ENCODE data around the gene SMCO2. TPM values are rescaled to one million over a fixed set of nuclear protein-coding genes. Genes with fewer than 3 reads are reported as not detected.

SMCO2 gene
- total and polyA plus RNA-seq, 4 donors: 0.40 to 2.2 (median 1.2) TPM

GRCh38 chr12:27488479-27488878 is 41.9 kb downstream of the SMCO2 start:
- Histone ChIP-seq H3K4me3 (ENCODE audit: low read depth, low read length) (no peak overlapping the region), H3K9me3 (ENCODE audit: control insufficient read depth, insufficient read depth, low read length) (no peaks in the 10 kb centered on the region), H3K27me3 (ENCODE audit: control insufficient read depth, insufficient read depth, low read length) (no peaks in the 10 kb centered on the region), H3K27ac (ENCODE audit: low read depth, low read length) (no peak overlapping the region), H3K36me3 (ENCODE audit: control insufficient read depth, insufficient read depth, low read length) (no peaks in the 10 kb centered on the region), H3K4me1 (ENCODE audit: control insufficient read depth, insufficient read depth, low read length) (no peaks in the 10 kb centered on the region)
- 67% methylated on average over 2 of the region's 5 CpGs for WGBS (ENCODE audit: insufficient coverage)
- no peak for DNase-seq (ENCODE audit: low read depth in 4 of 6, low spot score in 6 of 6)

DNA sequence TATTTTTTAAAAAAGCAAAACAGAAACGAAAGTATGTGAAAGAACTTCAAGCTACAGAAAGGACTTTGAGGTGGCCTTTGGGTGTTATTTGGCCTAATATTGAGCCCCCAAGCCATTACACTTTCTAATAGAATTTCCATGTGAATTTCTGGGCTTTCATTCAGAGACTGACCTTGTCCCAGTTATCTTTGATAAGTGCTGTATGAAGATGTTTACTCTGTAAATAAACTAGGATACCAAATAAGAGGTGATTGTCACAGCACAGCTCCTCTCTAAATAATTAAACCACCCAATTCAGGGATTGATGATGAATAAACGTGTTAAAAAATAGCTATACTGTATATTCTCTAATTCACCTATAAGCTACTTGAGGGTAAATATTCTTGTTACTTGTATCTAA is 44.7 kb downstream of the SMCO2 start:
- no CpG with 5 or more reads among the region's 2 CpGs for WGBS (ENCODE audit: insufficient coverage)
- Histone ChIP-seq H3K36me3 (ENCODE audit: control insufficient read depth, insufficient read depth, low read length) (no peaks in the 10 kb centered on the region), H3K4me3 (ENCODE audit: low read depth, low read length) (no peak overlapping the region), H3K27me3 (ENCODE audit: control insufficient read depth, insufficient read depth, low read length) (no peaks in the 10 kb centered on the region), H3K4me1 (ENCODE audit: control insufficient read depth, insufficient read depth, low read length) (no peaks in the 10 kb centered on the region), H3K27ac (ENCODE audit: low read depth, low read length) (no peak overlapping the region), H3K9me3 (ENCODE audit: control insufficient read depth, insufficient read depth, low read length) (no peaks in the 10 kb centered on the region)
- DNase-seq (ENCODE audit: low read depth in 4 of 6, low spot score in 6 of 6): no peak

DNA sequence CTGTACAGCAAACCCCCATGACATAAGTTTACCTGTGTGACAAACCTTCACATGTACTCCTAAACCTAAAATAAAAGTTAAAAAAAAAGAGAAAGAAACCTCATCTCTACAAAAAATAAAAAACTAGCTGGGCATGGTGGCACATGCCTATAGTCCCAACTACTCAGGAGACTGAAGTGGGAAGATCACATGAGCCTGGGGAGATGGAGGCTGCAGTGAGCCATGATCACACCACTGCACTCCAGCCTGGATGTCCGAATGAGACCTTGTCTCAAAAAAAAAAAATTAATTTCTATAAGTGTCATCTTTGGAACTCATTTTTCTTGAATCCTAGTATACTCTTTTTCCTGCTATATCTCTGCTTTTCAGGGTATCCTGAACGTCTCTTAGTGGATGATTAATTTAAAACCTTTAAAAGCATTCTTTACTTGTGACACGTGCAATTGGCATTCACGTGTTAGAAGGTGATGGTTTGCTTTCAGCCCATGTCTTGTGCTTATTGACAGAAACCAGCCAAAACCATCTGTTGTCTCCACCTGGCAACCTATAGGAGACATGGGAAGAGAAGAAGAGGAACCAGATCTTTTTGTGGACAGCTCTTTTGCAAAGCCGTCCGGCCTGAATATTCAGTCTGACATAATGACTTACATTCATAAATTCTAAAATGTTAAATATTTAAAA is 46.9 kb downstream of the SMCO2 start:
- DNase-seq (ENCODE audit: low read depth in 4 of 6, low spot score in 6 of 6): no peak
- no CpG with 5 or more reads among the region's 6 CpGs for WGBS (ENCODE audit: insufficient coverage)
- Histone ChIP-seq H3K36me3 (ENCODE audit: control insufficient read depth, insufficient read depth, low read length) (no peaks in the 10 kb centered on the region), H3K4me1 (ENCODE audit: control insufficient read depth, insufficient read depth, low read length) (no peaks in the 10 kb centered on the region), H3K9me3 (ENCODE audit: control insufficient read depth, insufficient read depth, low read length) (no peaks in the 10 kb centered on the region), H3K27ac (ENCODE audit: low read depth, low read length) (no peak overlapping the region), H3K27me3 (ENCODE audit: control insufficient read depth, insufficient read depth, low read length) (no peaks in the 10 kb centered on the region), H3K4me3 (ENCODE audit: low read depth, low read length) (no peak overlapping the region)

GRCh38 chr12:27497446-27497845 is 50.9 kb downstream of the SMCO2 start:
- WGBS (ENCODE audit: insufficient coverage): 68% methylated on average over 2 of the region's 3 CpGs
- no peak overlapping the region for H3K27ac ChIP-seq (ENCODE audit: low read depth, low read length)
- no peaks in the 10 kb centered on the region for H3K9me3 ChIP-seq (ENCODE audit: control insufficient read depth, insufficient read depth, low read length)
- H3K4me3 ChIP-seq (ENCODE audit: low read depth, low read length): no peak overlapping the region
- no peaks in the 10 kb centered on the region for H3K4me1 ChIP-seq (ENCODE audit: control insufficient read depth, insufficient read depth, low read length)
- no peaks in the 10 kb centered on the region for H3K36me3 ChIP-seq (ENCODE audit: control insufficient read depth, insufficient read depth, low read length)
- DNase-seq (ENCODE audit: low read depth in 4 of 6, low spot score in 6 of 6): no peak
- H3K27me3 ChIP-seq (ENCODE audit: control insufficient read depth, insufficient read depth, low read length): no peaks in the 10 kb centered on the region

- DNase-seq (ENCODE audit: low read depth in 4 of 6, low spot score in 6 of 6): no peak
- no peaks in the 10 kb centered on the region for H3K4me1 ChIP-seq (ENCODE audit: control insufficient read depth, insufficient read depth, low read length)
- no peak overlapping the region for H3K27ac ChIP-seq (ENCODE audit: low read depth, low read length)
- WGBS (ENCODE audit: insufficient coverage): 100% methylated on average over 4 of the region's 4 CpGs
- H3K27me3 ChIP-seq (ENCODE audit: control insufficient read depth, insufficient read depth, low read length): no peaks in the 10 kb centered on the region
- H3K9me3 ChIP-seq (ENCODE audit: control insufficient read depth, insufficient read depth, low read length): no peaks in the 10 kb centered on the region
- no peak overlapping the region for H3K4me3 ChIP-seq (ENCODE audit: low read depth, low read length)
- no peaks in the 10 kb centered on the region for H3K36me3 ChIP-seq (ENCODE audit: control insufficient read depth, insufficient read depth, low read length)
These were observed 51.6 kb downstream of the SMCO2 start for GRCh38 chr12:27498149-27498548.

- no peaks in the 10 kb centered on the region for H3K4me1 ChIP-seq (ENCODE audit: control insufficient read depth, insufficient read depth, low read length)
- DNase-seq (ENCODE audit: low read depth in 4 of 6, low spot score in 6 of 6): no peak
- no peak overlapping the region for H3K27ac ChIP-seq (ENCODE audit: low read depth, low read length)
- H3K27me3 ChIP-seq (ENCODE audit: control insufficient read depth, insufficient read depth, low read length): no peaks in the 10 kb centered on the region
- 100% methylated on average over 1 of the region's 5 CpGs for WGBS (ENCODE audit: insufficient coverage)
- H3K36me3 ChIP-seq (ENCODE audit: control insufficient read depth, insufficient read depth, low read length): no peaks in the 10 kb centered on the region
- H3K4me3 ChIP-seq (ENCODE audit: low read depth, low read length): no peak overlapping the region
- H3K9me3 ChIP-seq (ENCODE audit: control insufficient read depth, insufficient read depth, low read length): no peaks in the 10 kb centered on the region
These were observed 52.2 kb downstream of the SMCO2 start for GRCh38 chr12:27498761-27499160.

GRCh38 chr12:27499377-27499776 is 52.8 kb downstream of the SMCO2 start:
- DNase-seq (ENCODE audit: low read depth in 4 of 6, low spot score in 6 of 6): no peak
- Histone ChIP-seq H3K4me1 (ENCODE audit: control insufficient read depth, insufficient read depth, low read length) (no peaks in the 10 kb centered on the region), H3K4me3 (ENCODE audit: low read depth, low read length) (no peak overlapping the region), H3K9me3 (ENCODE audit: control insufficient read depth, insufficient read depth, low read length) (no peaks in the 10 kb centered on the region), H3K27ac (ENCODE audit: low read depth, low read length) (no peak overlapping the region), H3K27me3 (ENCODE audit: control insufficient read depth, insufficient read depth, low read length) (no peaks in the 10 kb centered on the region), H3K36me3 (ENCODE audit: control insufficient read depth, insufficient read depth, low read length) (no peaks in the 10 kb centered on the region)
- no CpG with 5 or more reads among the region's 3 CpGs for WGBS (ENCODE audit: insufficient coverage)

DNA sequence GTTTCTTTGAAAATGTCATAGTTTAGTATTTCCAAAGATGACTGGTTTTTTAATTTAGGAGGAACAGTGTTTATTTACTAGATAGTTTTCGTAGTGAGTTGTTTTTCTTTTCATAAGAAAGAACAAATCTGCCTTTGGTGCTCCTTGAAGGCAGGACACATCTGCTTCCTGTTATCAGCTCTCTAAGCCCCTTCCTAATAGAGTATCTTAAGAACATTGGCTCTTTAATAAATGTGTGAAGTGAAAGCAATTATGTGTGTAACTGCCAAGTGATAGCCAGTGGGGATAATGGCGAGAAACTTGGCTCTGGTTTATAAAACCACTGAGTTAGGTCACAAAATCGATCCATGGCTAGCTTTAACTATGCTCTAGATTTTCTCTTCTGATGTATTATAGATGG is 54.0 kb downstream of the SMCO2 start:
- Histone ChIP-seq H3K9me3 (ENCODE audit: control insufficient read depth, insufficient read depth, low read length) (no peaks in the 10 kb centered on the region), H3K27ac (ENCODE audit: low read depth, low read length) (no peak overlapping the region), H3K27me3 (ENCODE audit: control insufficient read depth, insufficient read depth, low read length) (no peaks in the 10 kb centered on the region), H3K4me1 (ENCODE audit: control insufficient read depth, insufficient read depth, low read length) (no peaks in the 10 kb centered on the region), H3K4me3 (ENCODE audit: low read depth, low read length) (no peak overlapping the region), H3K36me3 (ENCODE audit: control insufficient read depth, insufficient read depth, low read length) (no peaks in the 10 kb centered on the region)
- 100% methylated on average over 1 of the region's 3 CpGs for WGBS (ENCODE audit: insufficient coverage)
- DNase-seq (ENCODE audit: low read depth in 4 of 6, low spot score in 6 of 6): no peak

DNA sequence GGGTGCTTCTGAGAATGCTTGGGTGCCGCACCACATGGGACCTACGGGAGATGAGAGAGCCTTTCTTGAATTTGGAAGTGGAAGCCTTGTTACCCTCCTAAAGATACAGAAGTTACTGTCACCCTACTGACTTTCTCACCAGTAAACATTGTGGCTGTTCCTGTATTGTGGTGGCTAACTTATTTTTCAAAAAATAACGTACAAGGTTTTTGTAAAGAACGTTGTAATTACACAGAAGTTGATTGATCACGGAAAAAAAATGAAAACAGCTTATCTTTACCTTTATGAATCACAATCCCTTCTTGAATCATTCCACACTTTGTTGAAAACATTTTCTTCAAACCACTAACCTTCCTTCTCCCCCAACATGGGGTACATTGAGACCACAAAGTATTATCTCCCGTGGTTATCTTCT is 55.5 kb downstream of the SMCO2 start:
- WGBS (ENCODE audit: insufficient coverage): 100% methylated on average over 3 of the region's 6 CpGs
- no peak for DNase-seq (ENCODE audit: low read depth in 4 of 6, low spot score in 6 of 6)
- H3K4me1 ChIP-seq (ENCODE audit: control insufficient read depth, insufficient read depth, low read length): no peaks in the 10 kb centered on the region
- H3K4me3 ChIP-seq (ENCODE audit: low read depth, low read length): no peak overlapping the region
- H3K27ac ChIP-seq (ENCODE audit: low read depth, low read length): no peak overlapping the region
- H3K36me3 ChIP-seq (ENCODE audit: control insufficient read depth, insufficient read depth, low read length): no peaks in the 10 kb centered on the region
- no peaks in the 10 kb centered on the region for H3K27me3 ChIP-seq (ENCODE audit: control insufficient read depth, insufficient read depth, low read length)
- no peaks in the 10 kb centered on the region for H3K9me3 ChIP-seq (ENCODE audit: control insufficient read depth, insufficient read depth, low read length)

DNA sequence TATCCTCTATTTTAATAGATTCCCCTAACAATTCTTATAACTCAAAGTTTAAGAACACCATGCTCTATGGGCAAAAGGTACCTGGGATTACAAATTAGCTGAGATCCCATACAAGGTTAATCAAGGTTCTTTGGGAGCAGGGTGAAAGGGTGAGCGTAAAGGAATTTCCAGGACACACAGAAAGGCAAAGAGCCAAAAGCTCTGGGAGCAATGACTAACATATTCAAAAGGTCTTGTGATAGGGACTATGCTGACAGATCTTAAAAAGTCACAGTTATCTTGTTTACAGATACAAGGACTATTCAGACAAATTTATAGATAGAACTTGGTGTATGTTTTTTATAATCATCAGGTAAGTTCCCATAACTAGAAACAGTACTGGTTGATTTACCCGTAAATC is 58.0 kb downstream of the SMCO2 start:
- Histone ChIP-seq H3K4me3 (ENCODE audit: low read depth, low read length) (no peak overlapping the region), H3K27me3 (ENCODE audit: control insufficient read depth, insufficient read depth, low read length) (no peaks in the 10 kb centered on the region), H3K4me1 (ENCODE audit: control insufficient read depth, insufficient read depth, low read length) (no peaks in the 10 kb centered on the region), H3K36me3 (ENCODE audit: control insufficient read depth, insufficient read depth, low read length) (no peaks in the 10 kb centered on the region), H3K27ac (ENCODE audit: low read depth, low read length) (no peak overlapping the region), H3K9me3 (ENCODE audit: control insufficient read depth, insufficient read depth, low read length) (no peaks in the 10 kb centered on the region)
- no peak for DNase-seq (ENCODE audit: low read depth in 4 of 6, low spot score in 6 of 6)
- WGBS (ENCODE audit: insufficient coverage): 100% methylated on average over 1 of the region's 2 CpGs

Data from spinal cord (tissue), 10 donors.